PC-9 (cell line): Measurements from ENCODE around the gene SYNE1. TPM values are rescaled to one million over a fixed set of nuclear protein-coding genes. Genes with fewer than 3 reads are reported as not detected.

ENCODE experiments used
- BruUV-seq: library from RNA; stranded (reverse); fragments of 400-500 nt; replicated peaks from 2 replicates; lab custom pipeline; 2021; lab: Mats Ljungman, UMichigan
- CTCF ChIA-PET: fragments of 300-600 bp; sonication (Branson Sonifier 250); formaldehyde crosslinking; loops from one replicate; lab custom pipeline; 2022; ENCODE audit warnings: antibody characterized with exemption; lab: Charles Lee
- POLR2A ChIA-PET: fragments of 300-600 bp; sonication (Branson Sonifier 250); formaldehyde crosslinking; loops from one replicate; lab custom pipeline; 2022; ENCODE audit warnings: antibody characterized with exemption; ENCODE audit not compliant: unreplicated experiment; lab: Charles Lee
- DNase-seq, 2 experiments: peaks; one replicate each; pipeline versions ENCODE4 v3.0.0 to v3.0.0-alpha.2; 2015 to 2022; ENCODE audit warnings: mixed read lengths in 1 of 2
- H2AFZ ChIP-seq: fragments of 200-600 bp; sonication (generic); 2 replicates; pipeline ENCODE4 v1.8.1; 2017; ENCODE audit warnings: antibody characterized with exemption
- H3F3A ChIP-seq: fragments of 200-600 bp; sonication (generic); 2 replicates; pipeline ENCODE4 v1.8.1; 2017; ENCODE audit warnings: antibody characterized with exemption, mild to moderate bottlenecking, low read depth; ENCODE audit not compliant: insufficient read depth
- H3K27ac ChIP-seq: fragments of 200-600 bp; sonication (generic); 2 replicates; pipeline ENCODE4 v1.6.1; 2016; ENCODE audit warnings: mixed run types
- H3K27me3 ChIP-seq: fragments of 200-600 bp; sonication (generic); 2 replicates; pipeline ENCODE4 v1.6.1; 2016; ENCODE audit warnings: low read depth, mixed run types; ENCODE audit not compliant: insufficient read depth
- H3K36me3 ChIP-seq: fragments of 200-600 bp; sonication (generic); 2 replicates; pipeline ENCODE4 v1.6.1; 2016; ENCODE audit warnings: low read depth, mixed run types
- H3K4me1 ChIP-seq: fragments of 200-600 bp; sonication (generic); replicated peaks from 2 replicates; pipeline ENCODE4 v1.6.1; 2016; ENCODE audit warnings: mixed run types; ENCODE audit not compliant: insufficient read depth
- H3K4me2 ChIP-seq: fragments of 200-600 bp; sonication (generic); 2 replicates; pipeline ENCODE4 v1.6.1; 2017; ENCODE audit warnings: mixed run types
- H3K4me3 ChIP-seq: fragments of 200-600 bp; sonication (generic); 2 replicates; pipeline ENCODE4 v1.6.1; 2016; ENCODE audit warnings: mixed run types
- H3K79me2 ChIP-seq: fragments of 200-600 bp; sonication (generic); 2 replicates; pipeline ENCODE4 v1.6.1; 2017; ENCODE audit warnings: low read depth, mixed run types
- H3K9me2 ChIP-seq: fragments of 200-600 bp; sonication (generic); 2 replicates; pipeline ENCODE4 v1.8.1; 2017; ENCODE audit warnings: mild to moderate bottlenecking; ENCODE audit not compliant: insufficient read depth
- H3K9me3 ChIP-seq: fragments of 200-600 bp; sonication (generic); 2 replicates; pipeline ENCODE4 v1.8.1; 2016; ENCODE audit warnings: low read depth; ENCODE audit not compliant: insufficient read depth
- H4K20me1 ChIP-seq: fragments of 200-600 bp; sonication (generic); 2 replicates; pipeline ENCODE4 v1.8.1; 2017; ENCODE audit not compliant: insufficient read depth
- EZH2 ChIP-seq: fragments of 200-600 bp; sonication (generic); IDR thresholded peaks from 2 replicates; pipeline ENCODE4 v1.8.0; 2017; ENCODE audit warnings: antibody characterized with exemption, low read depth
- intact Hi-C: fragments of 100-400 bp; cut with micrococcal nuclease; formaldehyde crosslinking; loops from one replicate; pipeline ENCODE4 v1.10.0; 2022; ENCODE audit not compliant: unreplicated experiment
- total RNA-seq: library from RNA; stranded (reverse); gene quantifications from 2 replicates; pipeline ENCODE4 v1.2.3, GENCODE V29; 2021
- TF ChIP-seq, protein P1 (sequence below): fragments of 200-600 bp; sonication (generic); conservative IDR thresholded peaks from 2 replicates; pipeline ENCODE4 v1.6.1; 2017; ENCODE audit warnings: mixed run types, antibody characterized with exemption, mild to moderate bottlenecking, moderate library complexity

SYNE1 gene
- total RNA-seq, 1 experiment from 2014 or later: 13.4 TPM

DNA sequence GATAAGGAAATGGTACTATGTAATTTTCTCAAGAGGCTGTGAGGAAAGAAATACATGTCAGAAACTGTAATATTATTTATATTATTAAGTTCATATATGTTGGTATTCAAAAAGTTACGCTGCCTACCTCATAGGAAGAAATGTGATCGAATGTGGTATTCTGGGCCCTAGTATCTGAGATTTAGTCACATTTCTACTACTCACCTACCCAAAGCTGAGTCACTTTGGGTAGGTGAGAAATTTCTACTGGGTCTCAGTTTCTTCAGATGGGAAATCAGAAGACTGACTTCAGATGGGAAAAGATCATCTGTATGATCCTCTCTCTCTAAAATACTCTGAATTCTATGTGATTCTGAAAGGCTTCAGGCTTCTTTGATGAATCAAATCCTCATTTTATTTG, 411.0 kb downstream of the SYNE1 start:
- POLR2A ChIA-PET: no interaction called here
- H3K36me3 ChIP-seq: no peaks in the 10 kb centered on the region
- CTCF ChIA-PET: no interaction called here

DNA sequence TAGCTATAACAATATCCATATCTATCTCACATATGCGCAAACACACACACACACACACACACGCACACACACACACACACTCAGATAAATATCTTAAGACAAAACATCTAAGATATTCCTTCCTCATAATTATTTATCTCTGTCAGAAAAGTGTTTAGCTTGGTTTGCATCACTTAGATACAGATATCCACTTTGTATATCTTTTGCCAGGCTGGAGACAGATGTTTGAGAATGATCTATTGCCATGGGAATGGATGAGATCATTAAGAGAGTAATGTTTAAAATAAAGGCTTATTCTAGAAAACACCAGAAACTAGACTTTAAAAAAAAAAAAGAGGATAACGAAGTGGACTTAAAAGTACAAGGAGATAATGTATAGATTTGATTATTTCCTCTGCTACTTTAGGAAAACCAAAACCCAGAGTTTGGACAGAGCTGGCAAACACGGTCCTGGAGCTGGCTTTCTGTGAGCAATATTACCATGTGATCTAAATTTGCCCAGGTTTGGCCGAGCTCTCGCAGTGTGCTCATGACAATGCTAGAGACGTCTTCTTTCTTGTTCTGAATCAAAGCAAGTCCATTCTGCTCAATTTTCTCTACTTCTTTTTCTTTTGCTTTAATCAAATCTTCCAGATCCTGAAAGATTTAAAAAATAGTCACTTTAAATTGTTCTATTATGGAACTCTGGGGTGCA, 411.8 kb downstream of the SYNE1 start:
- no peaks in the 10 kb centered on the region for H3K4me1 ChIP-seq

More for the DNA sequence above, 411.0 kb downstream of the SYNE1 start:
- DNase-seq: no peak
- no peak overlapping the region for H2AFZ ChIP-seq
- no peak overlapping the region for H3K4me3 ChIP-seq
- no TSS peak for BruUV-seq
- H3K9me2 ChIP-seq: no peaks in the 10 kb centered on the region
- peaks cover 6% of the 10 kb centered on the region; the same call in 1 of the 2 replicates for H3K9me3 ChIP-seq
- intact Hi-C loops: no loop called here
- H3K27me3 ChIP-seq: no peaks in the 10 kb centered on the region
- H3F3A ChIP-seq: no peaks in the 10 kb centered on the region
- no peaks in the 10 kb centered on the region for H3K4me1 ChIP-seq
- H4K20me1 ChIP-seq: no peaks in the 10 kb centered on the region
- no peak for TF ChIP-seq EZH2
- TF ChIP-seq, protein P1, sequence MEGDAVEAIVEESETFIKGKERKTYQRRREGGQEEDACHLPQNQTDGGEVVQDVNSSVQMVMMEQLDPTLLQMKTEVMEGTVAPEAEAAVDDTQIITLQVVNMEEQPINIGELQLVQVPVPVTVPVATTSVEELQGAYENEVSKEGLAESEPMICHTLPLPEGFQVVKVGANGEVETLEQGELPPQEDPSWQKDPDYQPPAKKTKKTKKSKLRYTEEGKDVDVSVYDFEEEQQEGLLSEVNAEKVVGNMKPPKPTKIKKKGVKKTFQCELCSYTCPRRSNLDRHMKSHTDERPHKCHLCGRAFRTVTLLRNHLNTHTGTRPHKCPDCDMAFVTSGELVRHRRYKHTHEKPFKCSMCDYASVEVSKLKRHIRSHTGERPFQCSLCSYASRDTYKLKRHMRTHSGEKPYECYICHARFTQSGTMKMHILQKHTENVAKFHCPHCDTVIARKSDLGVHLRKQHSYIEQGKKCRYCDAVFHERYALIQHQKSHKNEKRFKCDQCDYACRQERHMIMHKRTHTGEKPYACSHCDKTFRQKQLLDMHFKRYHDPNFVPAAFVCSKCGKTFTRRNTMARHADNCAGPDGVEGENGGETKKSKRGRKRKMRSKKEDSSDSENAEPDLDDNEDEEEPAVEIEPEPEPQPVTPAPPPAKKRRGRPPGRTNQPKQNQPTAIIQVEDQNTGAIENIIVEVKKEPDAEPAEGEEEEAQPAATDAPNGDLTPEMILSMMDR: no peak
- H3K27ac ChIP-seq: no peak overlapping the region
- no peak overlapping the region for H3K4me2 ChIP-seq
- no peaks in the 10 kb centered on the region for H3K79me2 ChIP-seq

DNA sequence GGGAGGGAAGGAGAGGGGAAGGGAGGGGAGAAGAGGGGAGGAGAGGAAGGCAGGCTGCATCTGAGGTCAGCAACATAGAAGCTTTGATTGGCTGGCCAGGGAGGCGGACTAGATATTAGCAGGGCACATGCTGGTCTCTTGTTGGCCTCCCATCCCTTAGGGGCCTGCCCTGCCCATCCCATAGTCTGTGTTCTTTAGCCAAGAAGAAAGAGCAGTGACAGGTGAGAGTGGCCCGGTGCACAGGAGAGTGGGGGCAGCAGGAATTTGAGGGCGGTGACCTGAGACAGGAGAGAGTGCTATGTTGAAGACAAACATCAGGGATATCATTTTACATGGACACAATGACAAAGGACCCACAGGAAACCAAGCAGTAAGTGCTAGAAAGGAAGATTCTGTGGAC, 413.5 kb downstream of the SYNE1 start:
- CTCF ChIA-PET: no interaction called here
- BruUV-seq: no TSS peak
- Histone ChIP-seq H3K79me2 (no peaks in the 10 kb centered on the region), H3K27ac (no peak overlapping the region), H3K36me3 (no peaks in the 10 kb centered on the region), H3K4me1 (no peaks in the 10 kb centered on the region), H4K20me1 (no peaks in the 10 kb centered on the region), H3K9me3 (peaks cover 6% of the 10 kb centered on the region; the same call in 1 of the 2 replicates), H2AFZ (no peak overlapping the region), H3F3A (no peaks in the 10 kb centered on the region), H3K4me3 (no peak overlapping the region), H3K9me2 (no peaks in the 10 kb centered on the region), H3K4me2 (no peak overlapping the region), H3K27me3 (no peaks in the 10 kb centered on the region)
- no peak for DNase-seq
- no peak for TF ChIP-seq EZH2
- TF ChIP-seq, protein P1: no peak
- intact Hi-C loops: no loop called here
- POLR2A ChIA-PET: no interaction called here

More for the DNA sequence above, 411.8 kb downstream of the SYNE1 start:
- H4K20me1 ChIP-seq: no peaks in the 10 kb centered on the region
- H3K9me3 ChIP-seq: peaks cover 6% of the 10 kb centered on the region; the same call in 1 of the 2 replicates
- DNase-seq: no peak
- CTCF ChIA-PET: no interaction called here
- no peak overlapping the region for H3K4me2 ChIP-seq
- TF ChIP-seq, protein P1: no peak
- TF ChIP-seq EZH2: no peak
- no peaks in the 10 kb centered on the region for H3K9me2 ChIP-seq
- no TSS peak for BruUV-seq
- no peak overlapping the region for H3K27ac ChIP-seq
- H3F3A ChIP-seq: no peaks in the 10 kb centered on the region
- H3K27me3 ChIP-seq: no peaks in the 10 kb centered on the region
- intact Hi-C loops: no loop called here
- H3K36me3 ChIP-seq: no peaks in the 10 kb centered on the region
- 0 out of 2 replicates have a peak overlapping the region, but pooled peaks have one; percentile 26 for H2AFZ ChIP-seq
- POLR2A ChIA-PET: no interaction called here
- no peaks in the 10 kb centered on the region for H3K79me2 ChIP-seq
- no peak overlapping the region for H3K4me3 ChIP-seq
